ENCODE measurements around the gene HCFC1.

The HCFC1 gene

GRCh38 chrX:153989973-153990655, 18.5 kb upstream of the HCFC1 start:
- no CpG with 5 or more reads among the region's 14 CpGs for WGBS (ENCODE audit: extremely low coverage, insufficient coverage, low lambda C conversion rate)
- no peak overlapping the region for H3K9ac ChIP-seq (ENCODE audit: low read length)
- DNase-seq, result no peak
- H3K18ac ChIP-seq (ENCODE audit: low read length), result no peak overlapping the region
- H3K4me2 ChIP-seq (ENCODE audit: low read length), result no peak overlapping the region
- no peak overlapping the region for H4K5ac ChIP-seq (ENCODE audit: low read length)
- H4K8ac ChIP-seq (ENCODE audit: low read depth, low read length), result no peak overlapping the region
- no peak overlapping the region for H3K4ac ChIP-seq (ENCODE audit: low read depth, low read length)
- H3K4me1 ChIP-seq (ENCODE audit: control insufficient read depth, low read depth, low read length), result no peaks in the 10 kb centered on the region
- no peak overlapping the region for H2BK120ac ChIP-seq (ENCODE audit: low read depth, low read length)
- no peak overlapping the region for H2BK15ac ChIP-seq (replicated peaks; ENCODE audit: low read depth)
- H3K79me2 ChIP-seq (ENCODE audit: control insufficient read depth, insufficient read depth, low read length), result no peaks in the 10 kb centered on the region
- no peak overlapping the region for H2BK5ac ChIP-seq (ENCODE audit: low read length)
- no peak overlapping the region for H3K23ac ChIP-seq (ENCODE audit: low read length)
- no peaks in the 10 kb centered on the region for H3K36me3 ChIP-seq (ENCODE audit: control insufficient read depth, insufficient read depth, low read length)
- H3K56ac ChIP-seq (ENCODE audit: low read length), result no peak overlapping the region
- H2AK5ac ChIP-seq (ENCODE audit: low read length), result no peak overlapping the region
- no peak overlapping the region for H3K27ac ChIP-seq (ENCODE audit: low read depth, low read length)
- H3K79me1 ChIP-seq (ENCODE audit: low read length), result no peaks in the 10 kb centered on the region
- H3K27me3 ChIP-seq (ENCODE audit: insufficient read depth, low read length, poor library complexity), result no peaks in the 10 kb centered on the region
- no peak overlapping the region for H3K4me3 ChIP-seq (ENCODE audit: low read length)

- DNase-seq, result no peak
- H3K4me1 ChIP-seq (ENCODE audit: control insufficient read depth, low read depth, low read length), result no peaks in the 10 kb centered on the region
- no peak overlapping the region for H3K27ac ChIP-seq (ENCODE audit: low read depth, low read length)
- no peaks in the 10 kb centered on the region for H3K79me1 ChIP-seq (ENCODE audit: low read length)
- H2AK5ac ChIP-seq (ENCODE audit: low read length), result no peak overlapping the region
- no peak overlapping the region for H2BK5ac ChIP-seq (ENCODE audit: low read length)
- no peaks in the 10 kb centered on the region for H3K79me2 ChIP-seq (ENCODE audit: control insufficient read depth, insufficient read depth, low read length)
- no peak overlapping the region for H3K9ac ChIP-seq (ENCODE audit: low read length)
- H3K27me3 ChIP-seq (ENCODE audit: insufficient read depth, low read length, poor library complexity), result no peaks in the 10 kb centered on the region
- H2BK15ac ChIP-seq (replicated peaks; ENCODE audit: low read depth), result no peak overlapping the region
- H3K4me2 ChIP-seq (ENCODE audit: low read length), result no peak overlapping the region
- H4K5ac ChIP-seq (ENCODE audit: low read length), result no peak overlapping the region
- H2BK120ac ChIP-seq (ENCODE audit: low read depth, low read length), result no peak overlapping the region
- no peak overlapping the region for H4K8ac ChIP-seq (ENCODE audit: low read depth, low read length)
- no peak overlapping the region for H3K23ac ChIP-seq (ENCODE audit: low read length)
- H3K4me3 ChIP-seq (ENCODE audit: low read length), result no peak overlapping the region
- WGBS (ENCODE audit: extremely low coverage, insufficient coverage, low lambda C conversion rate), result 100% methylated on average over 2 of the region's 12 CpGs
- no peaks in the 10 kb centered on the region for H3K36me3 ChIP-seq (ENCODE audit: control insufficient read depth, insufficient read depth, low read length)
- H3K4ac ChIP-seq (ENCODE audit: low read depth, low read length), result no peak overlapping the region
- H3K18ac ChIP-seq (ENCODE audit: low read length), result no peak overlapping the region
- H3K56ac ChIP-seq (ENCODE audit: low read length), result no peak overlapping the region
Observed at GRCh38 chrX:153988493-153988892, 16.9 kb upstream of the HCFC1 start.

GRCh38 chrX:153984351-153985178, 12.9 kb upstream of the HCFC1 start:
- no peak overlapping the region for H3K4ac ChIP-seq (ENCODE audit: low read depth, low read length)
- H2BK5ac ChIP-seq (ENCODE audit: low read length), result no peak overlapping the region
- H3K9ac ChIP-seq (ENCODE audit: low read length), result no peak overlapping the region
- no peak overlapping the region for H4K5ac ChIP-seq (ENCODE audit: low read length)
- no peak overlapping the region for H2BK120ac ChIP-seq (ENCODE audit: low read depth, low read length)
- no peaks in the 10 kb centered on the region for H3K4me1 ChIP-seq (ENCODE audit: control insufficient read depth, low read depth, low read length)
- WGBS (ENCODE audit: extremely low coverage, insufficient coverage, low lambda C conversion rate), result no CpG with 5 or more reads among the region's 20 CpGs
- no peaks in the 10 kb centered on the region for H3K79me1 ChIP-seq (ENCODE audit: low read length)
- H2AK5ac ChIP-seq (ENCODE audit: low read length), result no peak overlapping the region
- no peak overlapping the region for H3K4me3 ChIP-seq (ENCODE audit: low read length)
- no peak overlapping the region for H3K18ac ChIP-seq (ENCODE audit: low read length)
- H3K27ac ChIP-seq (ENCODE audit: low read depth, low read length), result no peak overlapping the region
- no peak overlapping the region for H3K23ac ChIP-seq (ENCODE audit: low read length)
- no peak overlapping the region for H4K8ac ChIP-seq (ENCODE audit: low read depth, low read length)
- H3K36me3 ChIP-seq (ENCODE audit: control insufficient read depth, insufficient read depth, low read length), result no peaks in the 10 kb centered on the region
- H3K4me2 ChIP-seq (ENCODE audit: low read length), result no peak overlapping the region
- H2BK15ac ChIP-seq (replicated peaks; ENCODE audit: low read depth), result no peak overlapping the region
- no peak for DNase-seq
- H3K56ac ChIP-seq (ENCODE audit: low read length), result no peak overlapping the region
- H3K79me2 ChIP-seq (ENCODE audit: control insufficient read depth, insufficient read depth, low read length), result no peaks in the 10 kb centered on the region
- H3K27me3 ChIP-seq (ENCODE audit: insufficient read depth, low read length, poor library complexity), result no peaks in the 10 kb centered on the region

- no peak overlapping the region for H2BK120ac ChIP-seq (ENCODE audit: low read depth, low read length)
- DNase-seq, result no peak
- no peaks in the 10 kb centered on the region for H3K79me1 ChIP-seq (ENCODE audit: low read length)
- H3K23ac ChIP-seq (ENCODE audit: low read length), result no peak overlapping the region
- H3K79me2 ChIP-seq (ENCODE audit: control insufficient read depth, insufficient read depth, low read length), result no peaks in the 10 kb centered on the region
- H4K5ac ChIP-seq (ENCODE audit: low read length), result no peak overlapping the region
- H3K18ac ChIP-seq (ENCODE audit: low read length), result no peak overlapping the region
- WGBS (ENCODE audit: extremely low coverage, insufficient coverage, low lambda C conversion rate), result no CpG with 5 or more reads among the region's 12 CpGs
- H4K8ac ChIP-seq (ENCODE audit: low read depth, low read length), result no peak overlapping the region
- H2AK5ac ChIP-seq (ENCODE audit: low read length), result no peak overlapping the region
- H3K9ac ChIP-seq (ENCODE audit: low read length), result no peak overlapping the region
- H3K56ac ChIP-seq (ENCODE audit: low read length), result no peak overlapping the region
- H3K36me3 ChIP-seq (ENCODE audit: control insufficient read depth, insufficient read depth, low read length), result no peaks in the 10 kb centered on the region
- no peak overlapping the region for H3K4ac ChIP-seq (ENCODE audit: low read depth, low read length)
- H2BK15ac ChIP-seq (replicated peaks; ENCODE audit: low read depth), result no peak overlapping the region
- no peaks in the 10 kb centered on the region for H3K27me3 ChIP-seq (ENCODE audit: insufficient read depth, low read length, poor library complexity)
- H3K4me3 ChIP-seq (ENCODE audit: low read length), result no peak overlapping the region
- no peaks in the 10 kb centered on the region for H3K4me1 ChIP-seq (ENCODE audit: control insufficient read depth, low read depth, low read length)
- H3K27ac ChIP-seq (ENCODE audit: low read depth, low read length), result no peak overlapping the region
- no peak overlapping the region for H3K4me2 ChIP-seq (ENCODE audit: low read length)
- no peak overlapping the region for H2BK5ac ChIP-seq (ENCODE audit: low read length)
Observed at GRCh38 chrX:153983321-153983801, 11.7 kb upstream of the HCFC1 start.

GRCh38 chrX:153981771-153982533, 10.3 kb upstream of the HCFC1 start:
- H2BK120ac ChIP-seq (ENCODE audit: low read depth, low read length), result no peak overlapping the region
- no peak overlapping the region for H3K4me2 ChIP-seq (ENCODE audit: low read length)
- H3K27ac ChIP-seq (ENCODE audit: low read depth, low read length), result no peak overlapping the region
- no peak overlapping the region for H3K18ac ChIP-seq (ENCODE audit: low read length)
- H2BK5ac ChIP-seq (ENCODE audit: low read length), result no peak overlapping the region
- H3K4me3 ChIP-seq (ENCODE audit: low read length), result no peak overlapping the region
- no peak overlapping the region for H3K56ac ChIP-seq (ENCODE audit: low read length)
- H3K4me1 ChIP-seq (ENCODE audit: control insufficient read depth, low read depth, low read length), result no peaks in the 10 kb centered on the region
- DNase-seq, result no peak
- H3K4ac ChIP-seq (ENCODE audit: low read depth, low read length), result no peak overlapping the region
- no peak overlapping the region for H3K23ac ChIP-seq (ENCODE audit: low read length)
- no peaks in the 10 kb centered on the region for H3K79me2 ChIP-seq (ENCODE audit: control insufficient read depth, insufficient read depth, low read length)
- no peak overlapping the region for H3K9ac ChIP-seq (ENCODE audit: low read length)
- no peak overlapping the region for H2BK15ac ChIP-seq (replicated peaks; ENCODE audit: low read depth)
- H3K79me1 ChIP-seq (ENCODE audit: low read length), result no peaks in the 10 kb centered on the region
- no peaks in the 10 kb centered on the region for H3K36me3 ChIP-seq (ENCODE audit: control insufficient read depth, insufficient read depth, low read length)
- no peaks in the 10 kb centered on the region for H3K27me3 ChIP-seq (ENCODE audit: insufficient read depth, low read length, poor library complexity)
- no CpG with 5 or more reads among the region's 52 CpGs for WGBS (ENCODE audit: extremely low coverage, insufficient coverage, low lambda C conversion rate)
- no peak overlapping the region for H4K5ac ChIP-seq (ENCODE audit: low read length)
- H2AK5ac ChIP-seq (ENCODE audit: low read length), result no peak overlapping the region
- H4K8ac ChIP-seq (ENCODE audit: low read depth, low read length), result no peak overlapping the region
